ENCODE measurements around the gene ADGRL1.

DNA sequence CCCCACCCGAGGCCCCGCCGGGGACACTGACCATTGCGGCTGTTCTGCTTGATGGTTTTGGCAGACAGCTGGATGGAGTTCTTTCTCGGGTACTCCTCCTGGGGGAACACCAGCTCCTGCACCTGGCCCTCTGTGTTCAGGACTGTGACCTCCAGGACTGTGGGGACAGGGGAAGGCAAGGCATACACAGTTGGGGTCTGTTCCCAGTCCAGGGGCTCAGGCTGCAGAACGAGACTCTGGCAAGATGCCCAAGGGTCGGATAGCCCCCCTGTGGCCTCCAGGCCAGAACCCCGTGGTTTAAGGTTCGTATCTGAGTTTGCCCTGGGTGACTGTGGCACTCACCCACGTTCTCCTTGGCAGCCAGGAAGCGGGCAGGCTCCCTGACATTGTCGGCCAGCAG is 46.9 kb downstream of the ADGRL1 start:
- TF ChIP-seq, protein P1, sequence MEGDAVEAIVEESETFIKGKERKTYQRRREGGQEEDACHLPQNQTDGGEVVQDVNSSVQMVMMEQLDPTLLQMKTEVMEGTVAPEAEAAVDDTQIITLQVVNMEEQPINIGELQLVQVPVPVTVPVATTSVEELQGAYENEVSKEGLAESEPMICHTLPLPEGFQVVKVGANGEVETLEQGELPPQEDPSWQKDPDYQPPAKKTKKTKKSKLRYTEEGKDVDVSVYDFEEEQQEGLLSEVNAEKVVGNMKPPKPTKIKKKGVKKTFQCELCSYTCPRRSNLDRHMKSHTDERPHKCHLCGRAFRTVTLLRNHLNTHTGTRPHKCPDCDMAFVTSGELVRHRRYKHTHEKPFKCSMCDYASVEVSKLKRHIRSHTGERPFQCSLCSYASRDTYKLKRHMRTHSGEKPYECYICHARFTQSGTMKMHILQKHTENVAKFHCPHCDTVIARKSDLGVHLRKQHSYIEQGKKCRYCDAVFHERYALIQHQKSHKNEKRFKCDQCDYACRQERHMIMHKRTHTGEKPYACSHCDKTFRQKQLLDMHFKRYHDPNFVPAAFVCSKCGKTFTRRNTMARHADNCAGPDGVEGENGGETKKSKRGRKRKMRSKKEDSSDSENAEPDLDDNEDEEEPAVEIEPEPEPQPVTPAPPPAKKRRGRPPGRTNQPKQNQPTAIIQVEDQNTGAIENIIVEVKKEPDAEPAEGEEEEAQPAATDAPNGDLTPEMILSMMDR (conservative IDR thresholded peaks at IDR 0.05; ENCODE audit: low read length): no peak
- no peak for TF ChIP-seq EZH2phosphoT487 (IDR thresholded peaks at IDR 0.05; ENCODE audit: borderline replicate concordance, low read depth, low read length)

Data from OCI-LY7 (cell line).